HCEC 1CT (cell line): ENCODE results near the gene NAP1L4.

Experiments used
- DNase-seq: peaks from one replicate; pipeline ENCODE4 v3.0.0-alpha.2; 2017

NAP1L4 gene

GRCh38 chr11:2934021-2934550, 58.0 kb downstream of the NAP1L4 start:
- DNase-seq = no peak

- DNase-seq = peak; percentile 80
Measured at GRCh38 chr11:2933375-2934020, 58.6 kb downstream of the NAP1L4 start.

GRCh38 chr11:2932850-2933251, 59.3 kb downstream of the NAP1L4 start:
- DNase-seq = no peak

GRCh38 chr11:2931771-2932738, 60.1 kb downstream of the NAP1L4 start:
- DNase-seq = no peak

- DNase-seq = no peak
Measured at GRCh38 chr11:2931420-2931746, 60.7 kb downstream of the NAP1L4 start.

GRCh38 chr11:2930704-2931419, 61.3 kb downstream of the NAP1L4 start:
- DNase-seq = peak; percentile 28

GRCh38 chr11:2929950-2930703, 62.0 kb downstream of the NAP1L4 start:
- DNase-seq = peak; percentile 58

- DNase-seq = peak; percentile 82
Measured at GRCh38 chr11:2929531-2929949, 62.6 kb downstream of the NAP1L4 start.

GRCh38 chr11:2928605-2929530, 63.3 kb downstream of the NAP1L4 start, which contains the start of gene PHLDA2:
Gene PHLDA2, minus strand, starts transcription at chr11:2929420. Its CDS starts 56 bp downstream, at chr11:2929364.
- peak; percentile 80 for DNase-seq

GRCh38 chr11:2927851-2928604, 64.1 kb downstream of the NAP1L4 start:
- DNase-seq = no peak

- no peak for DNase-seq
Measured at GRCh38 chr11:2927121-2927800, 64.9 kb downstream of the NAP1L4 start.

GRCh38 chr11:2926611-2927051, 65.5 kb downstream of the NAP1L4 start:
- DNase-seq = no peak

- DNase-seq = no peak
Measured at GRCh38 chr11:2924821-2925675, 67.1 kb downstream of the NAP1L4 start.

- DNase-seq = no peak
Measured at GRCh38 chr11:2924381-2924780, 67.7 kb downstream of the NAP1L4 start.

- no peak for DNase-seq
Measured at GRCh38 chr11:2923446-2924375, 68.4 kb downstream of the NAP1L4 start.

GRCh38 chr11:2922655-2923054, 69.5 kb downstream of the NAP1L4 start:
- DNase-seq = no peak

GRCh38 chr11:2921742-2922493, 70.2 kb downstream of the NAP1L4 start:
- no peak for DNase-seq
